Glomerular visceral epithelial cell (primary cell): ENCODE results near the gene MCUR1.
"Not testable (repeated sequence)": the region's sequence is repeated elsewhere in the genome, so short reads cannot be mapped to it uniquely, and the experiment has no call there.

Experiments
- DNase-seq: peaks from one replicate; pipeline ENCODE4 v3.0.0-alpha.2; 2016; ENCODE audit errors: extremely low spot score

The MCUR1 gene

GRCh38 chr6:13814176-13814937 lies at the start of gene MCUR1:
MCUR1 (minus strand) TSS chr6:13814557; CDS start chr6:13814429, 128 bp downstream.
- DNase-seq: peak; percentile 86

- DNase-seq: no peak
These were observed 49.4 kb upstream of the MCUR1 start for GRCh38 chr6:13863699-13864155.

- DNase-seq: not testable (repeated sequence)
These were observed 46.3 kb upstream of the MCUR1 start for GRCh38 chr6:13860556-13861185.

- DNase-seq: no peak
These were observed 45.7 kb upstream of the MCUR1 start for GRCh38 chr6:13859871-13860555.

- no peak for DNase-seq
These were observed 40.4 kb upstream of the MCUR1 start for GRCh38 chr6:13854716-13855250.

GRCh38 chr6:13853871-13854270 lies 39.5 kb upstream of the MCUR1 start:
- DNase-seq: no peak

- DNase-seq: no peak
These were observed 37.4 kb upstream of the MCUR1 start for GRCh38 chr6:13851803-13852202.

GRCh38 chr6:13851330-13851729 lies 37.0 kb upstream of the MCUR1 start:
- DNase-seq: no peak

- DNase-seq: not testable (repeated sequence)
These were observed 36.3 kb upstream of the MCUR1 start for GRCh38 chr6:13850690-13851089.

- no peak for DNase-seq
These were observed 34.3 kb upstream of the MCUR1 start for GRCh38 chr6:13848522-13849150.

- no peak for DNase-seq
These were observed 33.1 kb upstream of the MCUR1 start for GRCh38 chr6:13847326-13848050.

GRCh38 chr6:13846841-13847240 lies 32.5 kb upstream of the MCUR1 start:
- DNase-seq: no peak

GRCh38 chr6:13841936-13842335 lies 27.6 kb upstream of the MCUR1 start:
- DNase-seq: no peak

GRCh38 chr6:13838616-13839015 lies 24.3 kb upstream of the MCUR1 start:
- DNase-seq: no peak

- DNase-seq: no peak
These were observed 21.8 kb upstream of the MCUR1 start for GRCh38 chr6:13836170-13836569.

- DNase-seq: no peak
These were observed 20.4 kb upstream of the MCUR1 start for GRCh38 chr6:13834790-13835189.

- DNase-seq: not testable (repeated sequence)
These were observed 19.7 kb upstream of the MCUR1 start for GRCh38 chr6:13834018-13834417.

GRCh38 chr6:13832778-13833177 lies 18.4 kb upstream of the MCUR1 start:
- no peak for DNase-seq

- DNase-seq: no peak
These were observed 17.3 kb upstream of the MCUR1 start for GRCh38 chr6:13831615-13832014.

- DNase-seq: no peak
These were observed 16.4 kb upstream of the MCUR1 start for GRCh38 chr6:13830803-13831202.

- not testable (repeated sequence) for DNase-seq
These were observed 15.1 kb upstream of the MCUR1 start for GRCh38 chr6:13829419-13829818.
